ENCODE measurements around the gene IL6ST. TPM values are rescaled to one million over a fixed set of nuclear protein-coding genes. Genes with fewer than 3 reads are reported as not detected.

Gene IL6ST
- total and polyA plus RNA-seq, 8 donors = 166 to 464 (median 222) TPM

DNA sequence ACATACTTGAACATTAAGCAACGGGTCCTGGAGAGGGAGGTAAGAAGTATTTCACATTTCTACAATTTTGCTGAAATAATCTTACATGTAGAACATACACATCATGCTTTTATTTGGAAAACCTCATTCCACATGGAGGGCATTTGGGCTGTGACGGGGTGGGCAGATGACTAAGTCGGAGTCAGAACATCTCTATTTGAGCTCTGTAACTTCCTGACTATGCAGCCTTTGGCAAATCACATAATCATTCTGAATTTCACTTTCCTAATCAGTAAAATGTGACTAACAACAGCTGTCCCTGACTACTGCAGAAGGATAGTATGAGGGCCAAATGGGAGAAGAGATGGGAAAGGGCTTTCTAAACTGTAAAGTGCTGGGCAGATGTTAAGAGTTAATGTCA lies 17.1 kb upstream of the IL6ST start:
- intact Hi-C loops (cut with DNase I) = no loop called here
- H3K36me3 ChIP-seq = no peaks in the 10 kb centered on the region
- no peaks in the 10 kb centered on the region for H3K9me3 ChIP-seq
- TF ChIP-seq CTCF (IDR thresholded peaks at IDR 0.05) = no peak
- DNase-seq (peak in 2 of 4 donors; percentile 41 to 45), ATAC-seq (peak; percentile 36)
- H3K4me3 ChIP-seq = no peak overlapping the region
- peaks cover 0 to 18% of the 10 kb centered on the region in 2 donors for H3K4me1 ChIP-seq
- H3K27ac ChIP-seq = peak overlapping the region; percentile 19 to 37
- no peaks in the 10 kb centered on the region for H3K27me3 ChIP-seq

- no peak for ATAC-seq
- Histone ChIP-seq H3K4me3 (no peak overlapping the region), H3K27me3 (no peaks in the 10 kb centered on the region), H3K9me3 (no peaks in the 10 kb centered on the region), H3K27ac (no peak overlapping the region), H3K4me1 (peaks cover 0 to 18% of the 10 kb centered on the region in 2 donors), H3K36me3 (no peaks in the 10 kb centered on the region)
- TF ChIP-seq CTCF (IDR thresholded peaks at IDR 0.05) = no peak
- DNase-seq = no peak
- intact Hi-C loops (cut with DNase I) = no loop called here
These were observed 15.7 kb upstream of the IL6ST start for GRCh38 chr5:56010431-56010830.

GRCh38 chr5:56006600-56006999 lies 11.8 kb upstream of the IL6ST start:
- intact Hi-C loops (cut with DNase I) = no loop called here
- ATAC-seq (no peak), DNase-seq (no peak)
- Histone ChIP-seq H3K27ac (no peak overlapping the region), H3K9me3 (peaks cover 0 to 6% of the 10 kb centered on the region in 2 donors), H3K27me3 (no peaks in the 10 kb centered on the region), H3K4me3 (no peak overlapping the region), H3K4me1 (peaks cover 0 to 1% of the 10 kb centered on the region in 2 donors), H3K36me3 (no peaks in the 10 kb centered on the region)
- TF ChIP-seq CTCF (IDR thresholded peaks at IDR 0.05) = no peak

GRCh38 chr5:56006094-56006493 lies 11.3 kb upstream of the IL6ST start:
- DNase-seq (no peak), ATAC-seq (no peak)
- peaks cover 0 to 6% of the 10 kb centered on the region in 2 donors for H3K9me3 ChIP-seq
- no peaks in the 10 kb centered on the region for H3K27me3 ChIP-seq
- H3K27ac ChIP-seq = no peak overlapping the region
- no peak overlapping the region for H3K4me3 ChIP-seq
- intact Hi-C loops (cut with DNase I) = no loop called here
- no peaks in the 10 kb centered on the region for H3K36me3 ChIP-seq
- TF ChIP-seq CTCF (IDR thresholded peaks at IDR 0.05) = no peak
- H3K4me1 ChIP-seq = no peaks in the 10 kb centered on the region

- H3K36me3 ChIP-seq = no peaks in the 10 kb centered on the region
- no peaks in the 10 kb centered on the region for H3K4me1 ChIP-seq
- intact Hi-C loops (cut with DNase I) = no loop called here
- no peak for TF ChIP-seq CTCF (IDR thresholded peaks at IDR 0.05)
- no peak overlapping the region for H3K4me3 ChIP-seq
- H3K9me3 ChIP-seq = peaks cover 0 to 6% of the 10 kb centered on the region in 2 donors
- ATAC-seq (no peak), DNase-seq (no peak)
- H3K27ac ChIP-seq = no peak overlapping the region
- H3K27me3 ChIP-seq = no peaks in the 10 kb centered on the region
These were observed 10.1 kb upstream of the IL6ST start for GRCh38 chr5:56004874-56005273.

All from left lung (tissue), 10 donors.